Fibroblast of the conjunctiva (primary cell): ENCODE results near the gene CTSD.
"Not testable (repeated sequence)": the region's sequence is repeated elsewhere in the genome, so short reads cannot be mapped to it uniquely, and the experiment has no call there.

Experiments used
- DNase-seq: peaks from one replicate; pipeline ENCODE4 v3.0.0-alpha.2; 2010; ENCODE audit warnings: low read depth

CTSD gene

DNA sequence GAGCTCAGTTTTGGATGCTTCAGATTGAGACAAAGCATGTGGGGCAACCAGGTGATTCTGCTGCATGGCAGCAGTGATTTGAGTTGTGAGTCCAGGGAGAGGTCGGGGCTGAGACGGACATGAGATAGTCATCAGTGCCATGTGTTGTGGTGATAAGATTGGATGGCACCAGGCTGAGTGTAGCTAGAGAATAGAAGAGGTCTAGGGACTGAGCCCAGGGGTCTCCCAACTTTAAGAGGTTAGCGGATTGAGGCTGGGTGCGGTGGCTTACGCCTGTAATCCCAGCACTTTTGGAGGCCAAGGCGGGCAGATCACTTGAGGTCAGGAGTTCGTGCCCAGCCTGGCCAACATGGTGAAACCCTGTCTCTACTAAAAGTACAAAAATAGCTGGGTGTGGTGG is 6.3 kb upstream of the CTSD start:
- no peak for DNase-seq

DNA sequence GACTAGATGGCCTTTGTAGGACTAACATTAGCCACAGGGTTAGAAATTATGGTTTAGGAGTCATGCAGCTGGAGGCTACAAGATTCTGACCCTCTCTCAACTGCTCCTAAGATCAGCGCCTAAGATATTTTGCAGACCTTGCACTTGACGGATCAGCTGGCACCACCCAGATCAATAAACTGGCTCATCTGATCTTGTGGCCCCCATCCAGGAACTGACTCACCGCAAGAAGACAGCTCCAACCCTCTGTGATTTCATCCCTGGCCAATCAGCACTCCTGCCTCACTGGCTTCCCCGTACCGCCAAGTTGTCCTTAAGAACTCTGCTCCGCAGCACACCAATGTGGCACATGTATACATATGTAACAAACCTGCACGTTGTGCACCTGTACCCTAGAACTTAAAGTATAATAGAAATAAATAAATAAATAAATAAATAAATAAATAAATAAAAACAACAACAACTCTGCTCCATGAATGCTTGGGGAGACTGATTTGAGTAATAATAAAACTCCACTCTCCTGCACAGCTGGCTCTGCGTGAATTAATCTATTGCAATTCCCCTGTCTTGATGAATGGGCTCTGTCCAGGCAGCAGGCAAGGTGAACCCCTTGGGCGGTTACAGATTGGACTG is 5.7 kb upstream of the CTSD start:
- not testable (repeated sequence) for DNase-seq

DNA sequence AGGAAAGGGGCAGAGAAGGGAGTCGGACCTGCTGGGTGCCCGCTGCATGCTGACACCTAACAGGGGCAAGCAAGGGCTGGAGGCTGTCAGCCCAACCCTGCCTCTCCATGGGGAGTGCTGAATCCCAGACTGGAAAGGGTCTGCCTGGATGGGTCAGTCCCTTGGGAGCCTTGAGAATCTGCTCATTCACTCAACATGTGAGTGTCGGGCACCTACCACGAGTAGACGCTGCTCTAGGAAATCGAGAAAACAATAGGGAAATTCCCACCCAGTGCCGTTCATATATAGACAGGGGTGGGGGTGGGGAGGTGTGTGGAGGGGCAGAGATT is 4.4 kb upstream of the CTSD start:
- no peak for DNase-seq

DNA sequence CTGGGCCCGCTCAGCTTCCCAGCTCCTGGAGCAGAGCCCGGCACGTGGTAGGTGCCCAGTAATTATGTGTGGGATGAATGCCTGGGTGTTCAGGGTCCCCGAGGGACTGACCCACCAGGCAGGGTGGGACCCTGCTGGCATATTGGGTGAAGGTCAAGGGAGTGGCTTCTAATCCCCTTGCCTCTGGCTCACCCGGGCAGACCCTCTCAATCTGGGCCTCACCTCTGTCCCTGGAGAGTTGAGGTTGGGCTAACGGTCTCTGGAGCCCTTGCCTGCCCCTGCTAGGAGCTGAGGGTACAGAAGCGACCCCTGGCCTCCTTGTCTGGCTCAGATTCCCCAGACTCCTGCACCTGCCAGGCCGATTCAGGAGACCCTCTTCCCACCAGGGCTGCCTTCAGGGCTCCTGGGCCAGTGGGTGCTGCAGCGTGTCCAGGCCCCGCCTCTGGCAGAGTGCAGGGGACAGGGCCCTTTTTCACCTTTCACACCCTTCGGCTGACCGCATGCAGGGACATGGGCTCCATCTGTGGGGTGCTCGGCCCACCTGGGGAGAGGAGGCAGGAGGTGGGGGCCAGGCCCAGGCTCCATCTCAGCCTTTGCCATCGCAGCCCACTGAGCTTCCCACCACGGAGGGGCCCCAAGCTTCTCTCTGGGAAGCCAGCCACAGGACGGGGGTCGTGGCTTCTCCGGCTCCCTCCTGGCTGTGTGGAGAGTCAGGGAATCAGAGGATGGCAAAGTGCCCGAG is 3.8 kb upstream of the CTSD start:
- no peak for DNase-seq

DNA sequence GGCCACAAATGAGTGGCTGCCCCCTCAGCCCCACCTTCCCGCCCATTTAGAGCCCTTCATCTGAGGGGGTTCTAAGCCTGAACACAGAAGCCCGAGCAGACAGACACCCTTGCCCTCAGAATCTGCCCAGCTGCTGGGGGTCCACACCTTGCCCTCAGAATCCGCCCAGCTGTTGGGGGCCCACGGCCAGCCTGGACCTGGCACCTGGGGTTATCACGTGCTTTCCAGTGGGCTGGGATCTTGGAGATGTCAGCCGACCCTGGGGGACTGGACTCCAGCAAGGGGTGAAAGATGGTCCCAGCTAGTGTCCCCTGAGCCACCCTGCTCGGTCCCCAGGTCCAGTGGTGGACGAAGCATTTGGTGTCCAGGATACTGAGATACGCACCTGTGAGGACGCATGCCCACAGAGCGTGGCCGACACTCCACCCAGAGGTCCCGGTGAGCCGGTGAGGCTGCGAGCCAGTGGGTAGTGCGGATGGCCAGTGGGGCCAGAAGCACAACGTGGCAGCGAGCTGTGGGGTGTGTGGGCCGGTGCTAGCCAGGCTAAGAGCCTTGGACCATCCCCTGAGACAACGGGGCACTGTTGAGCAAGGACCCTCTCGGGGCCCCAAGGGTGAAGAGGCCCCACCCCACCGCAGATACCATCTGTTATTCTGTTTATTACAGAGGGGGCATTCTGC is 3.1 kb upstream of the CTSD start:
- no peak for DNase-seq

DNA sequence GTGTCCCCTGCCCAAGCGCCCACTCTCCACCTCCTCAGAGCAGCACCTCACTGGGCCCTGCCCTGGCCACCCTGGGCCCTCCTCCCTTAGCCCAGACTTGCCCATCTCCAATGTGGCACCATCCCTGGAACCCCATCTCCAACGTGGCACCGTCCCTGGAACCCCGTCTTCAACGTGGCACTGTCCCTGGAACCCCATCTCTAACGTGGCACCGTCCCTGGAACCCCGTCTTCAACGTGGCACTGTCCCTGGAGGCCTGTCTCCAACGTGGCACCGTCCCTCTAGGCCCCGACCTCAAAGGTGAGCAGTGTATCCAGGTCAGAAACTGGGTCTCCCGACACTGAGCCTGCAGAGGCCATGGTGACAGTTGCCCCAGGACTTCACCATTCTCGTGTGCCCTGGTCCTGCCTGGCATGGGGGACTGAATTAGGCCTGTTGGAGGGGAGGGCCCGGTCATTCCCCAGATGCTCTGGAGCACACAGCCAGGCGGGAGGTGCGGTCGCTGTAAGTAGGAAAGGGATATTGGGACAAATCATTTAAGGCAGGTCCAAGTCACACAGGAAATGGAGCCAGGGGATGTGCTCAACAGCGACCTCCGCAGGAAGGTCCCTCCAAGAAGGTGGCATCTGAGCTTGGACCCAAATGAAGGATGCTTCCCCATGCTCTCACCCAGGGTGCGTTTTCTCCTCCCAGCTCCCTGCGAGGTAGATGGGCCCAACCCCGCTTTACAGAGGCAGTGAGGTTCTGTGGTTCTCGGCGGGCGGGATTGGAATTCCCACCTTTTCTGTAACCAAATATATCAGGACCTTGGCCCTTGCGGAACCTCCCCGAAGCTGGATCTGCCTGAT is 2.4 kb upstream of the CTSD start:
- no peak for DNase-seq

DNA sequence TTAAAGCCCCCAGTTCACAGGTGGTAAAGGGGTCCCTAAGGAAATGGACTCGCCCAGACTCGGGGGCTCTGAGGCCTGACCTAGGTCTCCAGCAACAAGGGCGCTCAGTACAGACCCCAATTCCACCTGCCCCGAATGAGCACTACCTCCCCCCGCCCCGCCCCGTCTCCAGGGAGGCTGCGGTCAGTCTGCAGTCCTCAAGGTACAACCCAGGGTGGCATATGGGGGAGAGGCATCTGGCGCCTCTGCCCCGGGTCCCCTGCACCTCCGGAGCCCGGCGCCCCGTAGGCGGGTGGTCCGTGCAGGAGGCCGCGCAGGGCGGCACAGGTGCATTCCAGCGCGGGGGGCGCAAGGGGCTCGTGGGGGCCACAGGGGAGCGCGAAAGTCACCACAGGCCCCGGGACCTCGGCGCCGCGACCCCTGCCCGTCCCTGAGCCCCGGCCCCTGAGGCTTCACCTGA is 361 bp downstream of the CTSD start:
- DNase-seq: no peak

DNA sequence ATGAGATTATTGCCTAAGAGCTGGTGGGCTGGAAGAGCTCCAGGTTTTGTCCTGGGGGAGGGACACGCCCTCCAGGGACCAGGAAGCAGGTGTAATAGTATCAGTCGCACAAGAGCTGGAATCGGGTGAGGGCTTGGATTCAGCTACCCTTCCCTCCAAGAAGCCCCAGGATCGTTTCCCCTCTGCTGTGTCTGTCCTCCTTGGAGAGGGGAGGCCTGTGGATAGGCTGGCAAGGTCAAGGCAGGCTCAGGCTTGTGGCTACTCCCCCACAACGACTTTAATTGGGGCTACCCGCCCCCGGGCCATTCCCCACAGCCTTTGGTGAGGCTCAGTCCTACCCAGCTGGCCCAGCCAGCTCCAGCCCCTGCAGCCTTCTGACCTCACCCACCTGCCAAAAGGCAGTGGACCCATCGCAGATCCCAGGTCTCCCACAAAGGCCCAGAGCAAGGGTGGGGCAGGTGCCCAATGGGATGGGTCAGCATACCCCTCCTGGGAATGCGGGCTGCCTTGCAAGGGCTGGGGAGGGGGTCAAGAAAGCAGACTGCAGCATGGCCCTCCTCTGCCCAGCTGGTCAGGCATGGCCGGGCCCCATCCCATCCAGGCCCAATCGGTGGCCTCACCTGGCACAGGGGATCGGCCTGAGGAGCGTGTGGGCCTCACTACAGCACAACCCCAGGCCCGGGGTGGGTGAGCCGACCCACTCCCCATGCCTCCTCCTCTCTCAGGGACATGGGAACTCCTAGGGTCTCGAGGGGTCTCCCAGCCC is 1.0 kb downstream of the CTSD start:
- peak; percentile 12 for DNase-seq

DNA sequence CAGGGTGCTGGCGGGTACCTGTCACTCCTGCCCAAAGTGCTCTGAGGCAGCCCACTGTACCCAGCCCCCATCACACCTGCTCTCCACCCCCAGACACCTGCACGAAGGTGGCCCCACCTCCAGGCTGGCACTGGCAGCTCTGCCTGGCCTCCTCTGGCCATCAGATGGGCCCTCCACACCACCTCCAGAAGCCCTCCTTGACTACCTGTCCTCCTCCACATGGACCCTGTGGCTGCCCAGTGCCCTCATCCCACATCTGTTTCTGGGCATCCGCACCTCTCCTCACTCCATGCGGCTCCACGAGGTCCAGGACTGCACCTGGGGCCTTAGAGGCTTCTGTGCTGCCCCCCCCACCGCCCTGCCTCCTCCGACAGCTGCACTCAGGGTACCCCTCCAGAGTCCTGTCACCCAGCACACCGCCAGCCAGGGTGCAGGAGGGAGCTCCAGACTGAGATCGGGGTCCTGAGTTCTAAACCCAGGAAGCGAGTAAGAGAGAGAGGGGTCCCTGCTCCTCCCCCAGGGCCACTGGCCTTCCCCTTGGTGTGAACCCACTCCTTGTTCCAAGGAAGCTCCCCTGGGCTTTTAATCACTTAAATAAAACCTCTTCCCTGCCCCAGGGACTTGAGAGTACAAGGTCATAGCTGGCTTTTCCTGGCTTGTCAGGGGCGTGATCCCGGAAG is 1.7 kb downstream of the CTSD start:
- no peak for DNase-seq

DNA sequence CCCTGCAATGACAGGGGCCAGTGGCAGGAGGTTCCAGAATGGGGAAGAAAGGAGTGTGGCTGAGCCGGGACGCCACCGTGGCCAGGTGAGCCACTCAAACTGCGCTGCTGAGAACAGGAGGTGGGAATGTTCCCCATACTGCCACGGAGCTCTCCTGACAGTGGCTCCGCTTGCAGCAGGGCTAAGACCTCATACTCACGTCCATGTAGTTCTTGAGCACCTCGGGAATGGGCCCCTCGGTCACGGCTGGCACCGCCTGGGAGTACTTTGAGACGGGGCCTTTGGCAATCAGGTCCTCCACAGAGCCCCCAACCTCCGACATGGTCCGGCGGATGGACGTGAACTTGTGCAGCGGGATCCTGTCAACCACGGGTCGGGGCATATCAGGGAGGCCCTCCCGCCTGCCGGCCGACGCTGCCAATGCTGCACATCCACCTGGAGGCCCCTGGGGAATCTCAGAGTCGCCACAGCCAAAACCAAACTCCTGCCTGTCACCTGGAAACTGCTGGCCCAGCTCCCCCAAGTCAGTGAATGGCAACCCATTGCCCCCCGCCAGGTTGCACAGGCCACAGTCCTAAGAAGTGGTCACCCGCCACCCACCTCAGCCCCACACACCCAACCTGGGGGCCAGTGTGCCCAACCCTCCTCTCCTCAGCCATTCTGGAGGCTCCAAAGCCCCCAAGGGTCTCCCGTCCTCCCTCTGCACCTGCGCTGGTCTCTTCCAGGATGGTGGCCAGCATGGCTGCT is 2.4 kb downstream of the CTSD start:
- DNase-seq: no peak

DNA sequence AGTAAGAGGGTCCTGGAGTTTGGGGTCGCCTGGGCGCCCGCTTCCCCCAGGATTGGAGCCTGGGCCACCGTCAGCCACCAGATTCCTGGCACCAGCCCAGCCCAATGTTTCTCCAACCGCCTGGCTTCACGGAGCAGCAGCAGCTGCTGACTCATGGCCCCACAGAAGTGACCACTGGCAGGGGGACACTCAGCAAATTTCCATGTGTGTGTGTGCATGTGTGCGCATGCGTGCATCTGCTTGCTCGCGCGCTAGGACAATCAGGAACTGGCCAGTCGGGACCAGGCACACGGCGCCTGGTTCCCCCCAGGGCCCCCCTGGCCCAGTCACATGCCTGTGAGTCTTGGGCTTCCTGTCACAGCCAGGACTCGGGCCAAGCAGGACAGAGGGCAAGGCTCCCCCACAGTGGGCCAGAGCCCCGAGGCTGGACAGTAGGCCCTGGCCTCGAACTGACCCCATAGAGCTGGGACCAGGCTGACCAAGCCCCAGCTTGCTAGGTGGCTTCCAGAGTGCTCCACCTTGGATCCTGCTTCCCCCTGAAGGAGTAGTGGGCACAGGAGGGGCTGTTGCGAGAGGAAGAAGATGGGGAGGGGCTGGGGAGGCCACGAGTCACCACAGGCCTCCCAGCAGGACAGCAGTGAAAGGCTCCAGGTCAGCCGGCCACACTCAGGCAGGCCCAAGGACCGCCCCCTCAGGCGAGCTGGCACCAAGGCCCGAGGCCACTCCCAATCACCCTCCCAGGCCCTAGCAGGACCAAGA is 3.2 kb downstream of the CTSD start:
- no peak for DNase-seq

DNA sequence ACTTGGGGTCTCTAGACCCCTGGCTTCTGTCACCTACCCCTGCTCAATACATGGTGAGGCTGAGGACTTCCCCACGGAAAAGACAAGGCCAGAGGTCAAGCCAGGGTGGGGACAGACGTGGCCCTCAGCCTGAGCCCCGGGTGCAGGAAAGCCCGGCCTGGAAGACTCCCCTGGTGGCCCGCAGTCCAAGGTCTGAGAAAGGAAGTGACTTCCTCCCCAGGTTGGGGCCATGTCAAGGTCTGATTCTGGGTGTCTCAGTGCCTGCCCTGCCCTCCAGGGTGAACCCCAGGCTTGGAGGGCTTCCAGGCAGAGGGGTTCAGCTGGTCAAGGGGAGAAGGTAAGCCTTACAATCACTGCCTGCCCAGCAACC is 3.9 kb downstream of the CTSD start:
- DNase-seq: no peak

DNA sequence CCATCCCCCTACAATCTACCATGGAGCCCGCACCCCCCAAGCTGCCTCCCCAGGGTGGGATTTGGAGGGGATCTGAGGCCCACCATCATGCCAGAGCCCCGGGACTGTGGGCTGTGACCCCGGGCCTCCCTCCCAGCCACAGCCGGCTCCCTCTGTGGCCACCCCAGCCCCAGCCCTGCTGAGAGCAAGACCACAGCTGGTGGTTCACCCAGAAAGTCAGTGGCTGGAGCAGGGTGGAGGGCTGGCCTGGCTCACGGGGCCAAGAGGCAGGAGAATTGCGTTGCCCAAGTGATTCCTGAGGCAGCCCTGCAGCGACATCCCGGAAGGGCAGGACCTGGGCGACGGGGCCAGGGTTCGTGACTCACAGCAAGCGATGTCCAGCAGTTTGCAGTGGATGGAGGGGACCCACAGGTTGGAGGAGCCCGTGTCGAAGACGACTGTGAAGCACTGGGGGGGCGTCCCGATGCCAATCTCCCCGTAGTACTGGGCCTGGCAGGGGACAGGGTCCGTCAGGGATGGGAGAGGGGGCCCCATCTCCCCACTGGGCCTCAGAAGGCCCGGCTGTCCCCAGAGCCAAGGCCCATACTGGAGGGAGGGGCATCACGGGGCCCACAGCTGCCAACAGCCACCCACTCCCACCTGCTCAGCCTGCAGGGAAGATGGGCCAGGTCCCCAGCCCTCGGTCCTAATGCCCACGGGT is 4.4 kb downstream of the CTSD start:
- DNase-seq: no peak

DNA sequence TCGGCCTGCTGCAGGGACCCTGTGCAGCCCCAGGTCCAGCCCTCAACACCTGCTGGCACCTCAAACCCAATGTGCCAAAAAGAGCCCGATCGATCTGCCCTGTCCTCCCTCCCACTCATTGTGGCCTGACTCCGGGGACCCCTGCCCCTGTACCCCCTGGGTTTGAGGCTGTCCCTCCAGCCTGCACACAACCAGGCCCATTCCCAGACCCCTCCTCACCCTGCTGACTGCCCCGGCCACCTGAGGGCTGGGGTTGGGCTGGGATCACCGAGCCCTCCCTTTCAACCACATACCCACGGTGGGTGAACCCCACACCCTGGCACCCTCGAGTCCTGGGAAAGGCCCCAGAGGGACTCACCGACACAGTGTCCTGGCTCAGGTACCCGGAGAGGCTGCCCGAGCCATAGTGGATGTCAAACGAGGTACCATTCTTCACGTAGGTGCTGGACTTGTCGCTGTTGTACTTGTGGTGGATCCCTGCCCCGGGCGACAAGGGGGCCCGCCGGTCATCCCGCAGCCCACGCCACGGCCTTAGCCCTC is 5.0 kb downstream of the CTSD start:
- no peak for DNase-seq

DNA sequence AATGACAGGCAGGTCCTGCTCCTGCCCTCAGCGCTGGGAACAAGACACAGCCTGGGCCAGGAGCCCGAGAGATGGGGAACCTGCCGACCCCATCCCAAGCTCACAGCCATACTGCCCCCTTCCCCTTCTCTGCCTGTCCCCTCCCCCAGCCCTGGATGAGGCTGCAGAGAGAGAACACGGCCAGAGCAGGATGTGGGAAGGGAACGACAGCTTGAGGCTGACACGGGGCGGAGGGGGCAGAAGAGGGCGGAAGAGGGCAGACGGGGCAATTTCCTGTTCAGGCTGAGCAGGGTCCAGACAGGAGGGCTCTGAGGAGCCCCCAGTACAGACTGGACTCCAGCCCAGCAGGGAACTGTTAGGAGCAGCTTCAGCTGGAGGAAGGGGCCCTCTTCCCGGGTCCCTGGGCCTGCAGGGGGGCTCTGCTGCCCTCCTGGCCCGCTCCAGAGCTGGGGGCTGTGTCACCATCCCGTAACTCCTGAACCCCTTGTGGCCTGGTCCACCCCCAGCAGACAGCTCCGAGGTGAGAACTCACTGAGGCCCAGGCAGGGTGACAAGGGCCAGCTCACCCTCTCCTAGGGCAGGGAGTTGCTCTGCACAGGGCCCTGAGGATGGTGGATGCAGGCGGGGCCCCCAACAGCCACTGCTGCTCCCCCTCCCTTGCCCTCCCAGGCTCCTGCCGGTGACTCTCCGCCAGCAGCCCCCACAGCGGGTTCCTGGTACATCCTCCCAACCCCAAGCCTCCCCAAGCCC is 5.7 kb downstream of the CTSD start:
- DNase-seq: no peak

DNA sequence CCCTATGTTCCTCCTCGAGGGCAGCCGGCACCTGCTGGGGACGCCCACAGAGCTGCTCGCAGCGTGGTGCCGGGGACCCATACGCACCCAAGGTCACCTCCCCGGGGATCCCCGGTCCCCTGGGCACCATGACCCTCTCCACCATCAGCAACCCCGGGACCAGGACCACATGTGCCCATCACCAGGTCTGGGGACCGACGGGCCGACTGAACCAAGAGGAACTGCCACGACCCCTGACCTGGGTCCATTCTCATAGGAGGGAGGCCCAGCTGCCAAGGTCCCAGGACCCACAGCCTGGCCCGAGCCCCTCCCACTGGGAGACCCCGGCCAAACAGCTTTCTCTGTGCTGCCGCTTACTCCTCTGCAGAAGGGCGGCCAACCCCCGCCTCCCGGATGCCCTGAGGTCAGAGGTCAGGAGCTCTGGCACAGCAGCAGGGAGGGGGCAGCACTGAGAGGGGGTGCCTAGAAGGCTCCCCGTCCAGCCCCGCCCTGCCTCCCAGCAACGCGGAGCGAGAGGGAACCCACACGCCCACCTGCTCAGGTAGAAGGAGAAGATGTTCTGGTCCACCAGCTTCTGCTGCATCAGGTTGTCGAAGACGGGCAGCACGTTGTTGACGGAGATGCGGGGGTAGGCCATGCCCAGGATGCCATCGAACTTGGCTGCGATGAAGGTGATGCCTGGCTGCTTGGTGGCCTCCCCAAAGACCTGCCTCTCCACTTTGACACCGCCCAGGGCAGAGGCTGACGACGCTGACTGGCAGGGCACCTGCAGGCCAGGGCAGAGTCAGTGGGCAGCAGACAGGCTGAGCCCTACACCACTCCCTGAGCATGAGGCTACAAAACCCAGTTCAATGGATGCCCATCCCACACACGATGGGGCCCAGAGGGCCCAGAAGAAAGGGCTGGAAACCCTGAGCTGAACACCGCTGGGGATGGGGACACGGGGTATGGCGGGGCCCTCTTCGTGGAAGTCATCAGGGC is 6.6 kb downstream of the CTSD start:
- DNase-seq: no peak
